Skeletal muscle satellite cell (primary cell): Measurements from ENCODE around the gene COMMD4. TPM values are rescaled to one million over a fixed set of nuclear protein-coding genes. Genes with fewer than 3 reads are reported as not detected.
A peak's percentile ranks its signal among the peaks of the same experiment; 100 is the strongest.
"Not testable (repeated sequence)": the region's sequence is repeated elsewhere in the genome, so short reads cannot be mapped to it uniquely, and the experiment has no call there.

Source experiments
- H3K27me3 ChIP-seq: 2 replicates; pipeline ENCODE4 v1.7.0; 2013; ENCODE audit warnings: low read length; ENCODE audit not compliant: control insufficient read depth, insufficient read depth
- H3K36me3 ChIP-seq: 2 replicates; pipeline ENCODE4 v1.7.0; 2013; ENCODE audit warnings: mild to moderate bottlenecking, control low read depth, low read length; ENCODE audit not compliant: insufficient read depth
- H3K4me1 ChIP-seq: 2 replicates; pipeline ENCODE4 v1.7.0; 2013; ENCODE audit warnings: low read length; ENCODE audit not compliant: control insufficient read depth, insufficient read depth
- H3K4me2 ChIP-seq: 2 replicates; pipeline ENCODE4 v1.7.0; 2013; ENCODE audit warnings: mild to moderate bottlenecking, low read length
- H3K4me3 ChIP-seq: 2 replicates; pipeline ENCODE4 v1.7.0; 2013; ENCODE audit warnings: low read length
- H3K9ac ChIP-seq: 2 replicates; pipeline ENCODE4 v1.7.0; 2013; ENCODE audit warnings: mild to moderate bottlenecking, low read depth, low read length, moderate library complexity
- H3K9me3 ChIP-seq: replicated peaks from 2 replicates; pipeline ENCODE4 v1.7.0; 2013; ENCODE audit warnings: mild to moderate bottlenecking, control low read depth, low read length
- small RNA-seq: library from RNA; depleted of rRNA; stranded (forward); fragments of <200 nt; gene quantifications from one replicate; pipeline ENCODE3, GENCODE V24; 2012

The COMMD4 gene

DNA sequence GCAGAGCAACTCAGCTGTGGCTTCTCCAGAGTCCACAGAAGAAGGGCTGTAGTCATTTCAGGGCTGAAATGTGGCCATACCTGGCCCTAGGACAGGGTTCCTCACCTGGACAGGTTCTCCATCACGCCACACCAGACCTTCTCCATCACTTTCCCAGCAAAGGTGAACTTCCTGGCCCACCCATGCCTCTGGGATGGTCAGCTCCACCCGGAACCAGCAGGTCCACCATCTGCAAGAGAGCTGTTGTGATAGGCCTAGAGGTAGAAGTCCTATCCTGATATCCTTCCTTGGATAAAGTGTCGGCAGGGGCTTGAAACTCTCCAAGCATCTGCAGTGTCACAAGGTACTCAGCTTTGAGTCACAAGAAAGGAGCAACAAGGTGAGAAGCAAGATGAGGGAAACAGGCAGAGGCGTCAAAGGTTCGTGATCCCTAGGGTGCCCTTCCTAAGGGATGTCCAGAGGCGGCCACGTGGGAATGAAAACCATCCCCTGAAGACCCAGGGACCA, 31.6 kb downstream of the COMMD4 start:
- peak overlapping the region; percentile 86 for H3K4me2 ChIP-seq
- H3K9ac ChIP-seq: peak overlapping the region; percentile 97
- peaks cover 22% of the 10 kb centered on the region for H3K4me1 ChIP-seq
- no peaks in the 10 kb centered on the region for H3K27me3 ChIP-seq
- no peaks in the 10 kb centered on the region for H3K9me3 ChIP-seq
- H3K4me3 ChIP-seq: peak overlapping the region; percentile 89
- peaks cover 46% of the 10 kb centered on the region for H3K36me3 ChIP-seq

DNA sequence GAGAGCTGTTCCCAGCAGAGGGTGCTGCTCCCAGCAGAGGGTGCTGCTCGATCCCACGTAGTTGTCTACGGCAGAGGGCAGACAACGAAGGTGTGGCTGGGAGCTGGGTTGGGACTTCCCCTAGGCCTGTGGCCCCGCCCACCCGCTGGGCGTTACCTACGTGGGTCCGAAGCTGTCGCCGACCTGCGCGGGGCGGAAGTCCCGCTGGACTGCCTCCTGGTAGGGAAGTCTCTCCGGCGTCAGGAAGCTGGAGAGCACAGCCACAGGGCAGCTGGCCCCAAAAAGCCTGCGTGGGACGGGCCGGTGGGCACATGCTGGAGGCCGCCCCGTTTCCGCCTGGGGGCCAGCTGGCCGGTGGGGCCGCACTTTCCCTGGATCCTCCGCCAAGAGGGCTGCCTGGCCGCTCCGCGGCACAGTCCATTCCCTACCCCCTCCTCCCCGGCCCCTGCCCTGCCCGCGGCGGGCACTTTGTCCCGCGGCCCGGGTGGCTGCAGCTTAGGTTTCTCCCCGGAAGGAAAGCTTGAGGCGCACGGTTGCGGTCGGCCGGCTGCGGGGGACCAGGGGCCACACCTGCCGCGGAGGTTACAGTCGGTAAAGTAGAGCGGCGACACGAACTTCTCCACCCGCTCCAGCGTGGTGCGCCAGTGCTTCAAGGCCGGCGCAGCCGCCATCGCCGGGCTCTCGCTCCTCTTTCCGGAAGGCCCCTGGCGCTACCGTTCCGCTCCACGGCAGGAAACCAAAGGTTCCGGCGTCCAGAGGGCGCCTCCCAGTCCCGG, 32.2 kb downstream of the COMMD4 start, which contains the start of gene MAN2C1:
MAN2C1 (minus strand) TSS at position 695 of the 776 bp plus-strand sequence; CDS start at position 671, 24 bp downstream.
- Histone ChIP-seq H3K4me2 (peak within 1 kb of the TSS; percentile 86), H3K36me3 (peaks cover 50% of the 10 kb centered on the region)

DNA sequence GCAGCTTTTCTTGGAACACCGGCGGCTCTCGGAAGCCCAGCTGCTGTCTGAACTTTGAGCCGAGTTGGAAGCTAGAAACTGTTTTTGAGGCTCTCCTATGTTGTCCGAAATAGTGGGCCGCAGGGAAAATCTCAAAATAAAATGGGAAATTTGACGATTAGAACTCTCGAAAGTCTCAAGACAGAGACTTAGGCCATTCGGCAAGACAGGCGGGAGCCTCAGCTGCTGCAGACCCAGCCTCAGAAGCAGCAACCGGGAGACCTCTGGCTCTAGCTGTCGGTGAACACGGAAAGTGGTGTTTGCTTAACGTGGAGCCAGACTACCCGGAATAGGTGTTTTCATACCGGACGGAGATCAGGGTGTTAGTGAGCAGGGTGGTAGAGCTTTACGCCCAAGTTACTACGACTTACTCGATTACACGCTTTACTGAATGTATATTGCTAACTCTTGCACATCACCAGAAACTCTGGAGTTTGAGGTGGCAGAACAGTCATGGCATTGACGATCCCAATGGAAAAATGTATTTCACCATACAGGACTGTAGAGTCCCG, 32.9 kb downstream of the COMMD4 start:
- H3K4me3 ChIP-seq: peak overlapping the region; percentile 89
- H3K9me3 ChIP-seq: no peaks in the 10 kb centered on the region
- H3K9ac ChIP-seq: peak overlapping the region; percentile 97
- H3K4me2 ChIP-seq: peak overlapping the region; percentile 86
- no peaks in the 10 kb centered on the region for H3K27me3 ChIP-seq
- peaks cover 22% of the 10 kb centered on the region for H3K4me1 ChIP-seq
- H3K36me3 ChIP-seq: peaks cover 54% of the 10 kb centered on the region

More for the DNA sequence above, 32.2 kb downstream of the COMMD4 start, which contains the start of gene MAN2C1:
- Histone ChIP-seq H3K9me3 (no peaks in the 10 kb centered on the region), H3K4me1 (peaks cover 22% of the 10 kb centered on the region), H3K9ac (peak within 1 kb of the TSS; percentile 97), H3K4me3 (peak within 1 kb of the TSS; percentile 89), H3K27me3 (no peaks in the 10 kb centered on the region)

DNA sequence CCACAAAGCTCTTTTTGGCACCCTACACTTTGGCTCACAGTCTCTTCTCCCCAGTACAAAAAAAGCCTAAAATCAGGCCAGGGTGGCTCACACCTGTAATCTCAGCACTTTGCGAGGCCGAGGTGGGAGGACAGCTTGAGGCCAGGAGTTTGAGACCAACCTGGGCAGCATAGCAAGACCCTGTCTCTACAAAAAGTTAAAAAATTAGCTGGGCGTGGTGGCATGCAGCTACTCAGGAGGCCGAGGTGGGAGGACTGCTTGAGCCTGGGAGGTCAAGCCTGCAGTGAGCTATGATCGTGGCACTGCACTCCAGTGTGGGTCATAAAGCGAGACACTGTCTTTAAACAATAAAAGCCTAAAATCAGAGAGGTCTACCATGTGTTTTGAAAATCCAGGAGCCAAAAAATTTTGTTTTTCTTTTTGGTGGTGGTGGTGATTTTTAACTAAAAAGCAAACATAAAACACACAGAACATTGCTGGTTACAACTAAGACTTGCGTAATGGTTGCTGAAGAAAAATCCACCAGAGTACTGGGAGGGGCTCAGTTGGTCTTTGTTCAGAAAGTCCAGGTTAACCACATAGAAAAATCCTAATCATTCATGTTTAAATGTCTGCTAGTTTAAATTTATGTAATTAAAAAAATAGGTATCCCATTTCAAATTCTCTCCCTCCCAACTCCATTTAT, 34.2 kb downstream of the COMMD4 start:
- Histone ChIP-seq H3K27me3 (no peaks in the 10 kb centered on the region), H3K4me2 (peak overlapping the region; percentile 86), H3K4me1 (peaks cover 22% of the 10 kb centered on the region), H3K9ac (no peak overlapping the region), H3K9me3 (no peaks in the 10 kb centered on the region), H3K4me3 (no peak overlapping the region), H3K36me3 (peaks cover 54% of the 10 kb centered on the region)

DNA sequence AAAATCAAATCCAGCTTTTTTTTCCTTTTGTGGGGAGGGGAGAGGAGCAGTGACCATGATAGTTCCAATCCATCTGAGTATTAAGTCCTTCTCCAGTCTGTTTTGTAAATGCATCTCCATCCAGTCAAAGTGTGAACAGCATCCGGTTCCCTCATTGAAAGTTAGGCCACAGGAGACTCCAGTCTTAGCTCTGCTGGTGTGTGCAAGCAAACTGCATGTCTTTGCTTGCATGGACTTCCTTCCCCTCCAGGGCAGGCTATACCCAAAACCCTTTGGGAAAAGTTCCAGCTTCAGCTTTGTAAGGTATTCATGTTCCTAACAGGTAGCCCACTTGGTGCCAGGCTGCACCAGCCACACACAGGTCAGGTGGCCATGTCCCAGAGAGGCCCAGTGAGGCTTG, 35.6 kb downstream of the COMMD4 start:
- H3K36me3 ChIP-seq: peaks cover 59% of the 10 kb centered on the region

GRCh38 chr15:75371901-75372688, 36.2 kb downstream of the COMMD4 start:
- no peak overlapping the region for H3K4me2 ChIP-seq
- no peaks in the 10 kb centered on the region for H3K9me3 ChIP-seq
- peaks cover 22% of the 10 kb centered on the region for H3K4me1 ChIP-seq
- H3K4me3 ChIP-seq: no peak overlapping the region
- peaks cover 59% of the 10 kb centered on the region for H3K36me3 ChIP-seq
- H3K27me3 ChIP-seq: no peaks in the 10 kb centered on the region
- no peak overlapping the region for H3K9ac ChIP-seq

More for the DNA sequence above, 35.6 kb downstream of the COMMD4 start:
- Histone ChIP-seq H3K9ac (no peak overlapping the region), H3K4me2 (no peak overlapping the region), H3K27me3 (no peaks in the 10 kb centered on the region), H3K9me3 (no peaks in the 10 kb centered on the region), H3K4me3 (no peak overlapping the region), H3K4me1 (peaks cover 22% of the 10 kb centered on the region)

DNA sequence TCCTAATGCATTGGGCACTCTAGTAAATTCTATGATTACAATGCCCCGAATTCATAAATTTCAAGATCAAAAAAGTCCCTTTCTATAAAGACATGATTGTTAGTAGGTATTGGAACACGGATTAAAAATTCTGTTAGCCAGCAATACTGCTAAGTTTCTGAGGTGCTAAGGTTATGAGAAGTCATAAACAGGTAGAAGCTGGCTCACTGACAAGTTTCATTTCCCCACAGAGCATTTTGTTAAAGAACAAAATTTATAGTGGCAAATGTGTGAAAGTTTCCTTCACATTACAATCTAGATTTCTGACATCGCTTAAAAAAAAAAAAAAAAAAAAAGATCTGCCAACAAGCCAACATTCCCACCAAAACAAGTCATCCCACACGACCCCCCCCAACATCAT, 44.9 kb downstream of the COMMD4 start:
- Histone ChIP-seq H3K4me2 (no peak overlapping the region), H3K36me3 (peaks cover 58% of the 10 kb centered on the region), H3K9ac (no peak overlapping the region), H3K27me3 (no peaks in the 10 kb centered on the region), H3K4me1 (no peaks in the 10 kb centered on the region), H3K4me3 (no peak overlapping the region), H3K9me3 (no peaks in the 10 kb centered on the region)

DNA sequence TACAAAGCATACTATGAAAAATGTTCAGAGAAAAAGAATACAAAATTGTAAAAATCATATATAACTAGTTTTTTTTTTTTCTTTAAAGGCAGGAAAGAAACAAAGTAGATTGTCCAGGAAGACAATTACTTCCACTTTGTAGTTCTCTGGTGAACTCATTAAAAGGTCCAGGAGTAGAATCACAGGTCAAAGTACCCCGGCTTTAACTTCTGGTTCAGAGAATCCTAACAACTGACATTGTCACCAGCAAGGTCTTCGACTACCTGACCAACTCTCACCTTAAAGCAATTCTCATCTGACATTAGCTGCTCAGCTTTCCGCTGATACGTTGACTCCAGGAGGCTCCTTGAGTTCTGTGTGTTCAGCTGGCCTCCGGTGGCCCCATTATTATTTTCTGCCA, 48.1 kb downstream of the COMMD4 start:
- not testable (repeated sequence) for H3K4me1 ChIP-seq, H3K27me3 ChIP-seq, H3K4me3 ChIP-seq, H3K4me2 ChIP-seq, H3K9me3 ChIP-seq, H3K9ac ChIP-seq
- peaks cover 66% of the 10 kb centered on the region for H3K36me3 ChIP-seq

Small RNA genes lying within 50 kb of the gene (small RNA-seq; reads per million reads assigned to genes)
- not detected for gene RN7SL327P
